IPS-15b (cell line): ENCODE results near the gene ANKRD1.

ENCODE experiments used
- H3K27me3 ChIP-seq: one replicate; pipeline ENCODE4 v1.6.1; 2013; ENCODE audit warnings: low read length; ENCODE audit not compliant: control insufficient read depth, insufficient read depth
- H3K36me3 ChIP-seq: one replicate; pipeline ENCODE4 v1.6.1; 2013; ENCODE audit warnings: low read length; ENCODE audit not compliant: control insufficient read depth, insufficient read depth
- H3K4me1 ChIP-seq: one replicate; pipeline ENCODE4 v1.6.1; 2013; ENCODE audit warnings: mild to moderate bottlenecking, low read length; ENCODE audit not compliant: control insufficient read depth, insufficient read depth
- H3K4me3 ChIP-seq: one replicate; pipeline ENCODE4 v1.5.1; 2013; ENCODE audit warnings: low read depth, low read length
- H3K9ac ChIP-seq: one replicate; pipeline ENCODE4 v1.6.1; 2013; ENCODE audit warnings: low read depth, mild to moderate bottlenecking, low read length
- H3K9me3 ChIP-seq: one replicate; pipeline ENCODE4 v1.6.1; 2013; ENCODE audit warnings: mild to moderate bottlenecking, low read length; ENCODE audit not compliant: control insufficient read depth, insufficient read depth

The ANKRD1 gene

DNA sequence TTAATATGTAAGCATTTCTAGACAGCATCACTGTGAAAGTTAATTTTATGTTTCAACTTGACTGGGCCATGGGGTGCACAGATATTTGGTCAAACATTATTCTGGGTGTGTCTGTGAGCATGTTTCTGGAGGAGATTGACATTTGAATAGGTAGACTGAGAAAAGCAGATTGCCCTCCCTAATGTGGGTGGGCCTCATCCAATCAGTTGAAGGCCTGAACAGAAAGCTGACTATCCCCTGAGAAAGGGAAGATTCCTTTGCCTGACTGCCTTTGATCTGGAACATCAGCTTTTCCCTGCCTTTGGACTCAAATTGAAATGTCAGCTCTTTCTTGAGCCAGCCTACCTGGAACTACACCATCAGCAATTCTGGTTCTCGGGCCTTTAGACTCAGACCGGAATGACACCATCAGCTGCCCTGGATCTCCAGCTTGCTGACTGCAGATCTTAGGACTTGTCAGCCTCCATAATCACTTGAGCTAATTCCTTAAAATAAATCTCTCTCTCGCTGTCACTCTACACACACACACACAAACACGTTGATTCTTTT, 54.8 kb downstream of the ANKRD1 start:
- no peaks in the 10 kb centered on the region for H3K9me3 ChIP-seq
- H3K27me3 ChIP-seq = no peaks in the 10 kb centered on the region
- no peak overlapping the region for H3K9ac ChIP-seq
- H3K4me3 ChIP-seq = no peak overlapping the region
- peaks cover 6% of the 10 kb centered on the region for H3K4me1 ChIP-seq
- no peaks in the 10 kb centered on the region for H3K36me3 ChIP-seq

DNA sequence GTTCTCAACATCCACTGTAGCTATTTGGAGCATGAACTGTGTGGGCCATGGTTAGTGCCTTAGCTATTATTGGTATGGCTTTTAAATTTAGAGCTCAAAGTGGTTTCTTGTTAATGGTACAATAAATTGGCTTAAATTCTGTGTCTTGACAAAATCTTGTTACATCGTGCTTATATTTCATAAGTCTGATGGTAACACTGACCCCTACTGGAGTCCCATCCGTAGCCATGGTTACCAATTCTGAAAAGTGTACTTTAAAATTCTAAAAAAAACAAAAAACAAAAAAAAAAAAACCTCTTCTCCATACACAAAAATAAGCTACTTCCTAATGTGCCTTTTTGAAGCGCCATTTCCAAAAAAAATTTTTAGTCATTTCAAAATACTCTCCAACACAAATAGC, 55.5 kb downstream of the ANKRD1 start:
- H3K4me1 ChIP-seq = no peaks in the 10 kb centered on the region
- H3K9me3 ChIP-seq = no peaks in the 10 kb centered on the region
- H3K4me3 ChIP-seq = no peak overlapping the region
- H3K27me3 ChIP-seq = no peaks in the 10 kb centered on the region
- H3K36me3 ChIP-seq = no peaks in the 10 kb centered on the region
- no peak overlapping the region for H3K9ac ChIP-seq

DNA sequence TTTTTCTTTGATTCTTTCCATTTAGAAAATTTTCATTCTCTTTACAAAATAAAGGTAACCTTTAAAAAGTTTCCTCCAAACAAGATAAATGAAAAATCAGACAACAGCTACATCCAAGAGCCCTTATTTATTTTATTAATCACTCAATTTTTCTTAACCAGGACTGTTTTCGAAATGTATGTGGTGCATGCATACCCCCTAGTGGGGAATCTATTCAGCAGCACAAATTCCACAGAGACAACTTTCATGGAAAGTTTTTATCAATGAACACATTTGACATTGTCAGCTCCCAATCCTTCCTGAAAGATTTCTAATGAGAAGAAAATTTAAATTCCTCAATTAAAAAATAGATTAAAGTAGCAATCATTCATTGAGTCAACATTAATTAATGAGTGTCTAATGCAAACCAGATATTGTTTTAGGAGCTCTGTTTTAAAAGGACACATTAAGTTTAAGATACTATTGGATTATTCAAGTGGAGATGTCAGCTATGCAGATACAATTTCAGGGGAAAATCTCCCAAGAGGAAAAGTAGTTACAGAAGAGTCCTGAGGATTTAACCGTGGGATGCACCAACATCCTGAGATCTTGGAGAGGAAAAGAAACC, 57.9 kb downstream of the ANKRD1 start:
- H3K4me3 ChIP-seq = no peak overlapping the region
- no peaks in the 10 kb centered on the region for H3K4me1 ChIP-seq
- H3K36me3 ChIP-seq = no peaks in the 10 kb centered on the region
- no peak overlapping the region for H3K9ac ChIP-seq
- no peaks in the 10 kb centered on the region for H3K9me3 ChIP-seq
- H3K27me3 ChIP-seq = peaks cover 12% of the 10 kb centered on the region
